Neural progenitor cell (in vitro differentiated cells): Measurements from ENCODE around the gene TTYH2. TPM values are rescaled to one million over a fixed set of nuclear protein-coding genes. Genes with fewer than 3 reads are reported as not detected.

ENCODE experiments used
- DNase-seq: peaks from one replicate; pipeline ENCODE4 v3.0.0-alpha.2; 2016; ENCODE audit warnings: low spot score
- H2AFZ ChIP-seq: fragments of 200-600 bp; sonication (generic); replicated peaks from 2 replicates; pipeline ENCODE4 v1.6.1; 2016; ENCODE audit warnings: antibody characterized with exemption
- H3F3A ChIP-seq: fragments of 200-600 bp; sonication (generic); 2 replicates; pipeline ENCODE4 v1.6.1; 2016; ENCODE audit warnings: antibody characterized with exemption, low read depth
- H3K27ac ChIP-seq: fragments of 200-600 bp; sonication (generic); 2 replicates; pipeline ENCODE4 v1.5.1; 2016; ENCODE audit warnings: mild to moderate bottlenecking
- H3K27me3 ChIP-seq: fragments of 200-600 bp; sonication (generic); 2 replicates; pipeline ENCODE4 v1.6.1; 2016; ENCODE audit warnings: mild to moderate bottlenecking, moderate library complexity
- H3K36me3 ChIP-seq: fragments of 200-600 bp; sonication (generic); 2 replicates; pipeline ENCODE4 v1.5.1; 2016
- H3K4me1 ChIP-seq: fragments of 200-600 bp; sonication (generic); 2 replicates; pipeline ENCODE4 v1.6.1; 2016; ENCODE audit warnings: mixed run types
- H3K4me2 ChIP-seq: fragments of 200-600 bp; sonication (generic); 2 replicates; pipeline ENCODE4 v1.6.1; 2016
- H3K4me3 ChIP-seq: fragments of 200-600 bp; sonication (generic); 2 replicates; pipeline ENCODE4 v1.5.1; 2016
- H3K79me2 ChIP-seq: fragments of 200-600 bp; sonication (generic); 2 replicates; pipeline ENCODE4 v1.6.1; 2016; ENCODE audit warnings: low read depth
- H3K9ac ChIP-seq: fragments of 200-600 bp; sonication (generic); 2 replicates; pipeline ENCODE4 v1.6.1; 2016
- H3K9me3 ChIP-seq: fragments of 200-600 bp; sonication (generic); 2 replicates; pipeline ENCODE4 v1.5.1; 2016; ENCODE audit warnings: low read depth
- H4K20me1 ChIP-seq: fragments of 200-600 bp; sonication (generic); 2 replicates; pipeline ENCODE4 v1.6.1; 2016; ENCODE audit warnings: low read depth
- H3K27ac Mint-ChIP-seq: 3 replicates; pipeline ENCODE4 v1.8.0; 2021; ENCODE audit warnings: mixed read lengths
- H3K27me3 Mint-ChIP-seq: 2 replicates; pipeline ENCODE4 v1.8.0; 2022; ENCODE audit warnings: low read depth, mild to moderate bottlenecking, inconsistent platforms, moderate library complexity, mixed read lengths; ENCODE audit not compliant: insufficient read depth
- H3K36me3 Mint-ChIP-seq: 3 replicates; pipeline ENCODE4 v1.8.0; 2021; ENCODE audit warnings: mixed read lengths
- H3K4me1 Mint-ChIP-seq: 3 replicates; pipeline ENCODE4 v1.8.0; 2021; ENCODE audit warnings: mixed read lengths
- H3K4me3 Mint-ChIP-seq: 3 replicates; pipeline ENCODE4 v1.8.0; 2021; ENCODE audit warnings: mild to moderate bottlenecking, moderate library complexity, mixed read lengths
- H3K9me3 Mint-ChIP-seq: 3 replicates; pipeline ENCODE4 v1.8.0; 2020; ENCODE audit warnings: mixed read lengths
- CTCF ChIP-seq: fragments of 200-600 bp; sonication (generic); IDR thresholded peaks from 2 replicates; pipeline ENCODE4 v1.5.1; 2017; ENCODE audit warnings: antibody characterized with exemption, mild to moderate bottlenecking
- EZH2 ChIP-seq: fragments of 200-600 bp; sonication (generic); IDR thresholded peaks from 2 replicates; pipeline ENCODE4 v1.6.1; 2017; ENCODE audit warnings: antibody characterized with exemption, mild to moderate bottlenecking, moderate library complexity
- EZH2phosphoT487 ChIP-seq: fragments of 200-600 bp; sonication (generic); IDR thresholded peaks from 2 replicates; pipeline ENCODE4 v1.6.1; 2017; ENCODE audit warnings: antibody characterized with exemption
- total RNA-seq: library from RNA; depleted of rRNA; stranded (reverse); fragments of >200 nt; gene quantifications from 2 replicates; pipeline ENCODE4 v1.2.3, GENCODE V29; 2015; ENCODE audit warnings: low replicate concordance

The TTYH2 gene
- total RNA-seq, 1 donor from 2014 or later = 5.8 TPM

GRCh38 chr17:74205274-74205673 lies 8.1 kb upstream of the TTYH2 start:
- peaks cover 9% of the 10 kb centered on the region for H3K36me3 ChIP-seq
- H3K36me3 Mint-ChIP-seq = peaks cover 16% of the 10 kb centered on the region
- peaks cover 67% of the 10 kb centered on the region for H4K20me1 ChIP-seq

GRCh38 chr17:74206332-74206818 lies 7.0 kb upstream of the TTYH2 start:
- Histone ChIP-seq H3K27ac (no peak overlapping the region), H3K79me2 (peaks cover 51% of the 10 kb centered on the region), H3K9ac (no peak overlapping the region), H3K4me3 (no peak overlapping the region), H3F3A (peaks cover 68% of the 10 kb centered on the region), H3K9me3 (no peaks in the 10 kb centered on the region), H3K36me3 (peaks cover 9% of the 10 kb centered on the region), H3K27me3 (peaks cover 12% of the 10 kb centered on the region), H4K20me1 (peaks cover 78% of the 10 kb centered on the region), H3K4me2 (no peak overlapping the region), H2AFZ (no peak overlapping the region), H3K4me1 (peaks cover 23% of the 10 kb centered on the region)
- no peak overlapping the region for H3K27ac Mint-ChIP-seq
- H3K36me3 Mint-ChIP-seq = peaks cover 16% of the 10 kb centered on the region
- H3K4me3 Mint-ChIP-seq = peak overlapping the region; percentile 51
- peaks cover 52% of the 10 kb centered on the region for H3K4me1 Mint-ChIP-seq
- TF ChIP-seq EZH2phosphoT487 (no peak), CTCF (no peak), EZH2 (no peak)
- H3K27me3 Mint-ChIP-seq = peaks cover 6% of the 10 kb centered on the region
- DNase-seq = no peak
- H3K9me3 Mint-ChIP-seq = peaks cover 3% of the 10 kb centered on the region

More at GRCh38 chr17:74205274-74205673, 8.1 kb upstream of the TTYH2 start:
- TF ChIP-seq CTCF (no peak), EZH2phosphoT487 (no peak), EZH2 (no peak)
- Histone ChIP-seq H3K4me1 (peaks cover 12% of the 10 kb centered on the region), H3K27me3 (peaks cover 23% of the 10 kb centered on the region), H2AFZ (no peak overlapping the region), H3K4me3 (peak overlapping the region; percentile 92), H3F3A (peaks cover 57% of the 10 kb centered on the region), H3K9me3 (no peaks in the 10 kb centered on the region), H3K79me2 (peaks cover 51% of the 10 kb centered on the region), H3K9ac (peak overlapping the region; percentile 98), H3K4me2 (peak overlapping the region; percentile 79), H3K27ac (no peak overlapping the region)
- H3K9me3 Mint-ChIP-seq = peaks cover 3% of the 10 kb centered on the region
- no peak overlapping the region for H3K27ac Mint-ChIP-seq
- H3K4me3 Mint-ChIP-seq = peak overlapping the region; percentile 99
- DNase-seq = no peak
- peaks cover 2% of the 10 kb centered on the region for H3K27me3 Mint-ChIP-seq
- H3K4me1 Mint-ChIP-seq = peaks cover 41% of the 10 kb centered on the region

GRCh38 chr17:74210191-74211140 lies 2.9 kb upstream of the TTYH2 start:
- H3K4me2 ChIP-seq = peak overlapping the region; percentile 46
- H3K36me3 ChIP-seq = peaks cover 8% of the 10 kb centered on the region
- H3F3A ChIP-seq = peaks cover 73% of the 10 kb centered on the region
- Mint-ChIP-seq H3K4me1 (peaks cover 56% of the 10 kb centered on the region), H3K27ac (peak overlapping the region; percentile 98), H3K4me3 (peak overlapping the region; percentile 63), H3K9me3 (no peaks in the 10 kb centered on the region), H3K27me3 (peaks cover 12% of the 10 kb centered on the region), H3K36me3 (peaks cover 7% of the 10 kb centered on the region)
- TF ChIP-seq EZH2phosphoT487 (no peak), CTCF (peak; percentile 99), EZH2 (no peak)
- H3K9ac ChIP-seq = no peak overlapping the region
- peak; percentile 67 for DNase-seq
- H2AFZ ChIP-seq = no peak overlapping the region
- H3K79me2 ChIP-seq = peaks cover 31% of the 10 kb centered on the region
- H3K4me1 ChIP-seq = peaks cover 34% of the 10 kb centered on the region
- H3K27me3 ChIP-seq = peaks cover 40% of the 10 kb centered on the region
- no peaks in the 10 kb centered on the region for H3K9me3 ChIP-seq
- no peak overlapping the region for H3K4me3 ChIP-seq
- peaks cover 77% of the 10 kb centered on the region for H4K20me1 ChIP-seq
- H3K27ac ChIP-seq = no peak overlapping the region
